Spleen (tissue), 13 donors: Measurements from ENCODE around the gene ALDH1B1. TPM values are rescaled to one million over a fixed set of nuclear protein-coding genes. Genes with fewer than 3 reads are reported as not detected.

Experiments
- DNase-seq: peaks from one replicate; pipeline ENCODE4 v3.0.0-alpha.2; 2020
- H3K27ac ChIP-seq, 8 donors: fragments of 200-600 bp; sonication (generic) in 7 of 8; 1 replicate in 4 of 8; 2 replicates in 4 of 8; pipeline versions ENCODE4 v1.5.0 to v1.8.0; 2016 to 2021; ENCODE audit warnings: inconsistent platforms in 4 of 8, mild to moderate bottlenecking in 4 of 8, moderate library complexity in 1 of 8
- H3K27me3 ChIP-seq, 7 donors: fragments of 200-600 bp; sonication (generic) in 6 of 7; replicated peaks in 1 of 7; 1 replicate in 4 of 7; 2 replicates in 3 of 7; pipeline versions ENCODE4 v1.5.0 to v1.8.0; 2016 to 2021; ENCODE audit warnings: inconsistent platforms in 3 of 7, mild to moderate bottlenecking in 1 of 7
- H3K36me3 ChIP-seq, 6 donors: fragments of 200-600 bp; sonication (generic) in 5 of 6; 1 replicate in 4 of 6; 2 replicates in 2 of 6; pipeline versions ENCODE4 v1.5.0 to v1.8.0; 2016 to 2021; ENCODE audit warnings: inconsistent platforms in 2 of 6
- H3K4me1 ChIP-seq, 6 donors: fragments of 200-600 bp; sonication (generic) in 5 of 6; 1 replicate in 3 of 6; 2 replicates in 3 of 6; pipeline versions ENCODE4 v1.5.0 to v1.8.0; 2016 to 2021; ENCODE audit warnings: inconsistent platforms in 3 of 6
- H3K4me3 ChIP-seq, 8 donors: fragments of 200-600 bp; sonication (generic) in 7 of 8; 1 replicate in 4 of 8; 2 replicates in 4 of 8; pipeline versions ENCODE4 v1.5.0 to v1.8.0; 2016 to 2021; ENCODE audit warnings: inconsistent platforms in 4 of 8, mild to moderate bottlenecking in 4 of 8, moderate library complexity in 2 of 8
- H3K9me3 ChIP-seq, 8 donors: fragments of 200-600 bp; sonication (generic) in 7 of 8; 1 replicate in 4 of 8; 2 replicates in 4 of 8; pipeline versions ENCODE4 v1.5.0 to v1.8.0; 2016 to 2021; ENCODE audit warnings: inconsistent platforms in 4 of 8
- POLR2A ChIP-seq, 3 donors: fragments of 450-650 bp; IDR thresholded peaks; one replicate each; pipeline ENCODE4 v1.5.1; 2017; ENCODE audit warnings: antibody characterized with exemption in 3 of 3, mild to moderate bottlenecking in 1 of 3
- POLR2AphosphoS5 ChIP-seq, 3 donors: sonication (generic); formaldehyde crosslinking; IDR thresholded peaks; one replicate each; pipeline ENCODE4 v1.5.1; 2017; ENCODE audit warnings: antibody characterized with exemption in 3 of 3
- WGBS, 5 donors: extraction: QIAGEN DNeasy Blood & Tissue Kit in 3 of 5; methylation state at CpG; one replicate each; pipeline versions ENCODE4 v1.1.5 to v1.1.7; 2013 to 2018; 5-methylcytosine and 5-hydroxymethylcytosine counted together
- intact Hi-C: fragments of 100-400 bp; cut with DNase I; formaldehyde crosslinking; loops from one replicate; pipeline ENCODE4 v1.15.0; 2023; ENCODE audit warnings: low total_unique reads
- long read RNA-seq, 2 donors: transcript quantifications; one replicate each; lab custom pipeline, GENCODE V29; 2026
- polyA plus RNA-seq, 3 donors: library from polyadenylated mRNA; stranded (reverse); fragments of 200-250 nt; gene quantifications; one replicate each; pipeline ENCODE4 v1.2.1, GENCODE V29; 2013
- total RNA-seq, 7 donors: library from RNA; depleted of rRNA in 3 of 7; stranded (reverse); fragments of >200 nt in 3 of 7; fragmentation: NEBNext Ultra II Directional in 4 of 7; extraction: Animal tissue kit (Norgen Biotek cat#: 25700) in 4 of 7; gene quantifications; one replicate each; pipeline versions ENCODE4 v1.1.0 to v1.2.1, GENCODE V29; 2016 to 2021
- TF ChIP-seq, protein P1 (sequence below), 11 experiments: fragments of 200-600 bp in 7 of 11; fragments of 450-650 bp in 4 of 11; sonication (generic) in 4 of 11; IDR thresholded peaks in 8 of 11; conservative IDR thresholded peaks in 3 of 11; 1 replicate in 7 of 11; 2 replicates in 4 of 11; pipeline versions ENCODE4 v1.4.0 to v1.8.0; 2016 to 2021; ENCODE audit warnings: antibody characterized with exemption in 11 of 11, inconsistent platforms in 4 of 11, mild to moderate bottlenecking in 1 of 11
- donor health status: healthy with polysubstance abuse.
- donor health status: DM: no; HTN: no; CAD: no; lungs with moderate emphysema.
- donor health status: DM: no; HTN: no; CAD: no.
- donor health status: Bipolar disorder and iron deficiency.
- donor health status: healthy.
- donor health status: DM: no; HTN: no; CAD: no.
- donor health status: DM: yes; HTN: yes; CAD: no.

The ALDH1B1 gene
- total RNA-seq (10 to 100 TPM in 2 of 7 donors, 1 to 10 TPM in 5; 6.1 to 14.7 (median 8.7) TPM), polyA plus RNA-seq (10 to 100 TPM in 1 of 3 donors, 1 to 10 TPM in 2; 4.0 to 10.8 (median 6.4) TPM)
- long read RNA-seq, donor 1, transcript ALDH1B1-201 (2 exons, 3,066 nt): major isoform, 10 of 10 reads
- long read RNA-seq, donor 1, partial matches to known transcripts: 0 of 10 reads
- long read RNA-seq, donor 1, other reads (novel, unspliced or antisense): 0 of 10 reads
- long read RNA-seq, donor 2, transcript ALDH1B1-201 (2 exons, 3,066 nt): major isoform, 10 of 26 reads
- long read RNA-seq, donor 2, partial matches to known transcripts: 16 of 26 reads
- long read RNA-seq, donor 2, other reads (novel, unspliced or antisense): 0 of 26 reads

- peaks cover 12 to 38% (median 24%) of the 10 kb centered on the region in 6 donors for H3K4me1 ChIP-seq
- 0 to 1% (median 0%) methylated on average over 33 to 58 of the region's 58 CpGs for WGBS, 5 donors
- H3K4me3 ChIP-seq: peak within 1 kb of the TSS; percentile 64 to 89 (median 79)
- H3K27ac ChIP-seq: peak within 1 kb of the TSS in 7 of 8 donors; percentile 2 to 71 (median 61)
- intact Hi-C loops: no loop called here
- DNase-seq: peak; percentile 95
- TF ChIP-seq POLR2AphosphoS5 (IDR thresholded peaks at IDR 0.05) (peak; percentile 58 to 80 (median 74)), POLR2A (IDR thresholded peaks at IDR 0.05) (no peak)
- TF ChIP-seq, protein P1, sequence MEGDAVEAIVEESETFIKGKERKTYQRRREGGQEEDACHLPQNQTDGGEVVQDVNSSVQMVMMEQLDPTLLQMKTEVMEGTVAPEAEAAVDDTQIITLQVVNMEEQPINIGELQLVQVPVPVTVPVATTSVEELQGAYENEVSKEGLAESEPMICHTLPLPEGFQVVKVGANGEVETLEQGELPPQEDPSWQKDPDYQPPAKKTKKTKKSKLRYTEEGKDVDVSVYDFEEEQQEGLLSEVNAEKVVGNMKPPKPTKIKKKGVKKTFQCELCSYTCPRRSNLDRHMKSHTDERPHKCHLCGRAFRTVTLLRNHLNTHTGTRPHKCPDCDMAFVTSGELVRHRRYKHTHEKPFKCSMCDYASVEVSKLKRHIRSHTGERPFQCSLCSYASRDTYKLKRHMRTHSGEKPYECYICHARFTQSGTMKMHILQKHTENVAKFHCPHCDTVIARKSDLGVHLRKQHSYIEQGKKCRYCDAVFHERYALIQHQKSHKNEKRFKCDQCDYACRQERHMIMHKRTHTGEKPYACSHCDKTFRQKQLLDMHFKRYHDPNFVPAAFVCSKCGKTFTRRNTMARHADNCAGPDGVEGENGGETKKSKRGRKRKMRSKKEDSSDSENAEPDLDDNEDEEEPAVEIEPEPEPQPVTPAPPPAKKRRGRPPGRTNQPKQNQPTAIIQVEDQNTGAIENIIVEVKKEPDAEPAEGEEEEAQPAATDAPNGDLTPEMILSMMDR (IDR thresholded peaks at IDR 0.05 in 8 of 11, conservative IDR thresholded peaks at IDR 0.05 in 3 of 11): peak in 1 of 11 experiments; percentile 16
- H3K27me3 ChIP-seq: no peaks in the 10 kb centered on the region
- H3K9me3 ChIP-seq: no peaks in the 10 kb centered on the region
- peaks cover 0 to 21% (median 17%) of the 10 kb centered on the region in 6 donors for H3K36me3 ChIP-seq
Observed at GRCh38 chr9:38392235-38393127, at the start of gene ALDH1B1. ALDH1B1 (plus strand) TSS chr9:38392702; CDS start chr9:38395749, 3,047 bp downstream.

DNA sequence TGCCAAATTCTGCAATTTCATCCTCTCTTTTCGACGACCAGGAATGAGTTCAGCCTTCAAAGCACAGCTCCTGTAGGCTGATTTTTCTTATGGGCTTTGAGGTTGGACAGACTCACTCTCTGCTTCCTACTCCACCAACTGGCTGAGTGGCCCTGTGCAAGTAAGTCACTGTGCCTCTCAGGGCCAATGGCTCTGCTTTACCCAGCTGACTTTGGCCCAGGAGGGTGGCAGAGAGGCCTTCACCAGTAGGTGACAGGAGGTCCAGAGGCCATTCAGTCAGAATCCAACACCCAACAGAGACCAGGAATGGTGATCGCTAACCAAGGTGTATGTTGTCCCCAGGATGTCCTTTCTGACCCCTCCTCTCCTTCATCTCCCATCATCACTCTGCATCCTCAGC lies 49.5 kb upstream of the ALDH1B1 start:
- Histone ChIP-seq H3K27me3 (no peaks in the 10 kb centered on the region), H3K9me3 (no peaks in the 10 kb centered on the region), H3K27ac (no peak overlapping the region), H3K4me3 (no peak overlapping the region), H3K36me3 (no peaks in the 10 kb centered on the region), H3K4me1 (peaks cover 0 to 6% (median 0%) of the 10 kb centered on the region in 6 donors)
- intact Hi-C loops: no loop called here
- 80 to 97% (median 94%) methylated on average over 3 of the region's 3 CpGs for WGBS, 5 donors
- TF ChIP-seq POLR2A (IDR thresholded peaks at IDR 0.05) (no peak), POLR2AphosphoS5 (IDR thresholded peaks at IDR 0.05) (no peak)
- TF ChIP-seq, protein P1 (IDR thresholded peaks at IDR 0.05 in 8 of 11, conservative IDR thresholded peaks at IDR 0.05 in 3 of 11): no peak
- no peak for DNase-seq

DNA sequence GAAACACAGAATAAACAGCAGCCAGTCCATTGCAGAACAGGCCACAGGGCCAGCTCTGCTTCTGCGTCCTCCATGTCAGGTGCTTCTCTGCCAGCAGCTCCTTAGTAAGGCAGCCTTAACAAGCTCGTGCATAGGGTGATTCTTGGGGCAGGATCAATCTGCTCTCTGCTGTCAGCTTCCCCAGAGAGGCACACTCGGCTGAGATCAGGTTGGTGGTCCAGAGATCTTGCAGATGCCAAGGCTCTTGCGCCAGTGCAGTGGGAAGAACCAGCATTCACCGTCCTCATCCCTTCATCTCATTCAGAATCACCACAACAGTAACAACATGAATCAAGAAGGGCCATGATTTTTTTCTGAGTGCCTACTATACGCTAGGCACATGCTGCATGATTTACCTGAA lies 49.0 kb upstream of the ALDH1B1 start:
- TF ChIP-seq POLR2AphosphoS5 (IDR thresholded peaks at IDR 0.05) (no peak), POLR2A (IDR thresholded peaks at IDR 0.05) (no peak)
- TF ChIP-seq, protein P1 (IDR thresholded peaks at IDR 0.05 in 8 of 11, conservative IDR thresholded peaks at IDR 0.05 in 3 of 11): no peak
- no peak overlapping the region for H3K4me3 ChIP-seq
- DNase-seq: no peak
- H3K27ac ChIP-seq: no peak overlapping the region
- H3K4me1 ChIP-seq: peaks cover 0 to 6% (median 0%) of the 10 kb centered on the region in 6 donors
- H3K9me3 ChIP-seq: no peaks in the 10 kb centered on the region
- WGBS, 5 donors: 85 to 93% (median 89%) methylated on average over 5 to 6 of the region's 6 CpGs
- H3K36me3 ChIP-seq: no peaks in the 10 kb centered on the region
- intact Hi-C loops: no loop called here
- H3K27me3 ChIP-seq: no peaks in the 10 kb centered on the region
